Measurements from ENCODE around the gene DNAAF6.
"Not testable (repeated sequence)": the region's sequence is repeated elsewhere in the genome, so short reads cannot be mapped to it uniquely, and the experiment has no call there.

The DNAAF6 gene

DNA sequence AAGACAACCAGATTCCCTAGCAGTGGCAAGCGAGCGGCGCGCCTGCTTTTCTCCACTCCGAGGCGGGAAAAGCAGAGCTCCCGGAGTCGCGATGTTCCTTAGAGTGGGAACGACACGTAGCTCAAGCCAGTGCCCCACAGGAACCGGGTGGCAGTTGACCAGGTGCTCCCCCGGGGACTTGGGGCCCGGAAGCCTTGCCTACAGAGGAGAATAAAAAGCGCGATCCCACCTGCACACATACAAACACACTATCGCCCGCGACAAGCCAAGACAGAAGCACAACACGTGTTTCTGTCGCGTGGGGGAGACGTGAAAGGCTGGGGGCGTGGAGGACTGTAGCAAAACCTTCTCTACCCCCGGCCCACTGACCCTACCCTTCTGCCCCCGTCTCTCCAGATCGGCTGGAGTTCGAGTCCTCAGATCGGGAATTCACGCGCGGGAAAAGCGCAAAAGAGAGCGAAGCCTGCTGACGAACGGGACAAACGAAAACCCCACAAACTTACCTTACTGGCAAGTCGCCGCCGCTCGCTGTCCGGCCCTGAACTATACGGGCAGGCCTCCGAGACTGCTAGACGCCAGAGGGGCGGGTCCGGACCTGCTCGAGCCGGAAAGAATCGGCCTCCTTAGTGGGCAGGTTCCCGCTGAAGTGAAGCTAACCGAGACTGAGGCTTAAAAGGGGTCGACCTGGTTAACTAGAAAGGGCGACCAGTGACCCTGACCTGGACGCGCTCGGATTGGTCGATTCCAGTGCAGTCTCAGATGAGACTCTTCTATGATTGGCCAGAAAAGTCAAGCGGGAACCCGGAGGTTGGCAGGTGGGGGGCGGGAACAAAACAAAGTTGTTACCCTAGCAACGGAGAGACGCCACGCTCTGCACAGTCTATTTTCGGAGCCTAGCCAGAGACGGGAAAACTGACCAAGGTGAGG, at the start of gene DNAAF6, which contains the start of gene NUP62CL:
DNAAF6 (plus strand) TSS at position 842 of the 927 bp plus-strand sequence. CDS start 6,265 bp downstream, outside the sequence.
NUP62CL (minus strand) TSS at position 664 of the 927 bp plus-strand sequence. CDS start 31,287 bp downstream, outside the sequence.
- DNase-seq (ENCODE audit: low spot score) (peak; percentile 71), FAIRE-seq (peak; percentile 63)

GRCh38 chrX:107157618-107158017, 48.8 kb upstream of the DNAAF6 start:
- DNase-seq (ENCODE audit: low spot score); FAIRE-seq: not testable (repeated sequence)

DNA sequence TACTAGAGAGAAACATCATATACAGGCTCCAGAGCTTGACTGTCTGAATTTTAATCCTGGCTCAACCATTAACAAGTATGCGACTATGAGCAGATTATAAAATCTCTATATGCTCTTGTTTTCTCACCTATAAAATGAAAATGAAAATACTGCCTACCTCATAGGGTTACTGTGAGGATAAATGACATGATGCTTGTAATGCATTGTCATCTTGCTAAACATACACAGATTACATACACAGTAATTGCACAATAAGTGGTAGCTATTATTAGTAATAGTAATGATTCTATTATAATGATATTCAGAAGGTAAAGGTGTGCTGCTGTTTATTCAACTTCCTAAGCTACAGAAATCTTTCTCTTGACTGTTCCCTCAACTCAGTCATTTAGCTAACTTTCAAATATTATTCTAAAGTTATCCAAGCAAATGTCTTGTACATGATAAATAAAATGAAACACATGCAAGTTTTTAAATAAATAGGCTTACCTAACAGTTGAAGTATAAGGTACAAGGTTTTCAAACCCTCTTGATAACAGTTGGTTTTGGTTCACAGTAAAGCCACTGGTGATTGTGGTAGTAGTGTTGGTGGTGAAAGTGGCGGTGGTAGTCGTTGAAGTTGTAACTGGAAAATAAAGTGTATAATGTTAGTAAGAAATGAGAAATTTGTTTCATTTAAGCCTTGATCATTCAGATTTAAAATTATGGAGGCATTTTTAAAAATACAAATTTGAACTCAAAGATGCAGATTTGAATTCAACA, 39.1 kb upstream of the DNAAF6 start:
- DNase-seq (ENCODE audit: low spot score), result no peak
- no peak for FAIRE-seq

DNA sequence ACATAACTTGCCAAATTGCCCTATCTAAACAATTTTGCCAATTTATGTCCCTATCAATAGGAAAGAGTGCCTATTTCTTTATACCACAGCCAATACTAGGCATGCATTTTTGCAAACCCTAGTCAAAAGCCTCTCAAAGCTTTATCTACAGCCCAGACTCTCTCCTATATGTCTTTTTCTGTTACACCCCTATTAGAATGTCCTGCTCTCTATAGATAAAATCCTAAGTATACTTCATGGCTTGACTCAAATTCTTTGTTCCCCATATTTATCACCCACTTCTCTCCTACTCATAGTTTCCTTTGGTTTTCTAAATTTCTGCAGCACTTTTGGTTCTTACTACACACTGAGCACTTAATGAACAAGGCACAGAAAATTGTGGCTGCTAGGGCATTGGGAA, 38.2 kb upstream of the DNAAF6 start:
- FAIRE-seq, result no peak

GRCh38 chrX:107168712-107169111, 37.7 kb upstream of the DNAAF6 start:
- no peak for FAIRE-seq

More for the DNA sequence above, 38.2 kb upstream of the DNAAF6 start:
- DNase-seq (ENCODE audit: low spot score), result no peak

DNA sequence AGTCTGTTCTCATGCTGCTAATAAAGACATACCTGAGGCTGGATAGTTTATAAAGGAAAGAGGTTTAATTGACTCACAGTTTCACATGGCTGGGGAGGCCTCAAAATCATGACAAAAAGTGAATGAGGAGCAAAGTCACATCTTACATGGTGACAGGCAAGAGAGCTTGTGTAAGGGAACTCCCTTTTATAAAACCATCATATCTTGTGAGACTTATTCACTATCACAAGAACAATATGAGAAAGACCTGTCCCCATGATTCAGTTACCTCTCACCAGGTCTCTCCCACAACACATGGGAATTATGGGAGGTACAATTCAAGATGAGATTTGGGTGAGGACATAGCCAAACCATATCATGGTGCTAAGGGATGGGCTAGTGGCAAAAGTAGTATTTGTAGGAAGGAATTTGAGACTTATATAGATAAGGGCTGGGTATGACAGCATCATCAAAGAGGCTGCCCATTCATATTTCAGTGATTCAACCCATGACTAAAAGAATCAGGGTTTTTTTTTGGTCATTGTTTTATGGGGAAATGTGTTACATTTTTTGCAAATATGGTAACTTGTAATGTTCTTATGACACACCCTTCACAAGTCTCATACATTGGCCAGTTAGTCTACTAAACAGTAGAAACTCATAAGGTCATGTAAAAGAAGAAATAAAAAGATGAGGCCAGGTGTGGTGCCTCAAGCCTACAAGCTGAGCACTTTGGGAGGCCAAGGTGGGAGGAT, 34.9 kb upstream of the DNAAF6 start:
- FAIRE-seq (no peak), DNase-seq (ENCODE audit: low spot score) (no peak)

More at GRCh38 chrX:107168712-107169111, 37.7 kb upstream of the DNAAF6 start:
- no peak for DNase-seq (ENCODE audit: low spot score)

DNA sequence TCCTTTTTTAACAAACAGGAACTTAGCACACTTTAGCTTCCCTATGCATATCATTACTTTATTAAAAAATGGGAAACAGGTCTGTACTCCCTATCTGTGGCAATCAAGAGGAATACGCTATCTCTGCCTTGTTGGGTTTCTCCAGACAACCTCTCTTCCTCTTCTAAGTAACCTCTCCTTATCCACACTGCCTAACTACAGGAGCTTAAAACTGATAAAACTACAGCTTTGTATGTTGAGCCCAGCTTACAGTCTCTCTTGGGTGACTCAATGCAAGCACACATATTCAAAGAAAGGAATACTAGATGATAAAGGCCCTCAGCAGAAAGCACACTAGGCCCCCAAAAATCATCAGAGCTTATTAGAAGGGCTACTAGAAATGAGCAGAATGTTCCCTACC, 9.1 kb upstream of the DNAAF6 start:
- FAIRE-seq (no peak), DNase-seq (ENCODE audit: low spot score) (no peak)

GRCh38 chrX:107198074-107198473, 8.3 kb upstream of the DNAAF6 start:
- FAIRE-seq; DNase-seq (ENCODE audit: low spot score): not testable (repeated sequence)

DNA sequence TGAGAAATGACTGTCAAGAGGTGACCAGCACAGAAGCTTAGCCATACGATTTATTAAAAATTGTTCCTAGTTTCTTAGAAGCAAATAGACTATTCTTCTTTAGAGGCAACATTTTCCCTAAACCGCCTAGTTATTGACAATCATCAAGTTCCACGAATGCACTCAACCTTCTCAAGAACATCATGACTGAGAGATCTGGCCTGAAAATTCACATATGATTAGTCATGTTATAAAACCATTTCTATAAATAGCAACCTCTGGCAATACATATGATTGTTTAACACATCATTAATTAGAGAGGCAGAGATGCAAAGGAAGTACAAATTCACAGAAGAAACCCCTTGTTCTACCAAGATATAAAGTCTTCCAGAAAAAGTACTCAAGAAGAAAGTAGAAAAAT, 6.9 kb upstream of the DNAAF6 start:
- DNase-seq (ENCODE audit: low spot score) (peak; percentile 29), FAIRE-seq (peak; percentile 53)

DNA sequence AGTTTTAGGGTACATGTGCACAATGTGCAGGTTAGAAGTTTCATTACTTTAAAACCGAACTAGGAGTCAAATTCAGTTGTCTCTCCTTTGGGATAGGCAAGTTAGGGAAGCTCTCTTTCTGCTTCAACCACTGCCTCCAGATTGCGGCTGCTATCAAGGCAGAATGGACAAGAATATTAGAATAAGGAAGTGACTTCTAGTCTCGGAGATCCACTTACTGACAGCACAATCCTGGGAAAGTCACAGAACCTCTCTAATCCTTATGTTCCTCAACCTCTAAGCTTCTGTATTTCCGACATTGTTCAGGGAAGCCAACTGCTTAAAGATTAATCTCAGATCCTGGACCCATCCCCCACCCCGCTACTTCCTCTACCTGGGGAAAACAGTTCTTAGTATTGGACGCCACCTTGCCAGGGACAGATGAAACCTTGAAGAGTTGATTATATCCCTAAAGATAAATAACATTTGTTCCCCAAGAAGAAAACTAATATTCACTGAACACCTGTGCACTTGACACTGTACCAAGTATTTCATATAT, 2.3 kb upstream of the DNAAF6 start:
- FAIRE-seq (no peak), DNase-seq (ENCODE audit: low spot score) (peak; percentile 7)

DNA sequence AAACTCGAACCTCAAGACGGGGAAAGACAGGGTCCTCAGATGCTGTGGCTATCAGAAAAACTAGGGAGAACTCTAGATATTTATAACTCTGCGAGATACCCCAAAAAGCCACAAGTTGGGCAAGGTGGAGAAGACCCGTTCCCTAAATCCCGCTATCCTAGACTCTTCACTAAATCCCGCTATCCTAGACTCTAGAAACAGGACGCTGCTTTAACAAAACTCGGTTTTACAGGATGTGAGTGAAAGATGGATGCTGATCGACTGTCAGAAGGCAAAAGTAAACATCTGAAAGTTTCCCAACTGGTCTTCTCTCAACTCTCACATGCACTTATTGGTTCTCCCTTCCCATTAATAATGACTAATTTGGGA, 270 bp downstream of the DNAAF6 start:
- DNase-seq (ENCODE audit: low spot score), result no peak
- no peak for FAIRE-seq

DNA sequence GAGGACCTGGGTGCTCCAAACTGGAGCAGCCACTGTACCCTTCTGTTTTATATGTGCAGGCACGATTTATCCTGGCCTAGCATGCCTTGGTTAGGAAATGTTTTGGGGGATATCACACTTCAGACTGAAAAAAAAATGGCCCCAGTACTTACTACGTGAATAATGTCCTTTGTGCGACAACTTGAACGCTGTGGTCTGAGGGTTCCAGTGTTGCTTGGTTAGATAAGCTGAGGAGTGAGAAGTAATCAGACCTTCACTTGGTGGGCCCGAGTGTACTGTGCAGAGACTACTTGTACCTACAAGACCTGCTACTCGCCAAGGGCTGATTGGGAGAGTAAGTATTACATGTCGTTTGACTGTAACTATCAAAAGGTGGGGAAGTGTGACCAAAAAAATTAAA, 678 bp downstream of the DNAAF6 start:
- DNase-seq (ENCODE audit: low spot score) (no peak), FAIRE-seq (no peak)

DNA sequence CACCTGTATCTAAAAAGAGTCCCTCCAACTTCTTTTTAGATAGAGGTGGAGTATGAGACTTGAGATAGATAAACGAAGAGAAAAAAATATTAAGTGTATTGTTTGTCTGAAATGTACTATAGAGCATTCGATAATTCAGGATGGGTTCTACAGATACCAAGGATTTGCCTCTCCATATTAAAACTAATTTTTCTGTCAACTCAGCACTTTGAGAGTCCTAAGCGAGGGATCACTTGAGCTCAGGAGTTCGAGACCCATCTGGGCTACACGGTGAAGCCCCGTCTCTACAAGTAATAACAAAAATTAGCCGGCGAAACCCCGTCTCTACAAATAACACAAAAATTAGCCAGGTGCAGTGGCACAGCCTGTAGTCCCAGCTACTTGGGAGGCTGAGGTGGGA, 1.5 kb downstream of the DNAAF6 start:
- FAIRE-seq, result no peak
- DNase-seq (ENCODE audit: low spot score), result no peak

- no peak for DNase-seq (ENCODE audit: low spot score)
- FAIRE-seq, result no peak
Observed at GRCh38 chrX:107213477-107213876, 7.1 kb downstream of the DNAAF6 start.

GRCh38 chrX:107226757-107227156, 20.3 kb downstream of the DNAAF6 start:
- FAIRE-seq, result no peak
- DNase-seq (ENCODE audit: low spot score), result no peak

GRCh38 chrX:107227780-107228485, 21.5 kb downstream of the DNAAF6 start:
- FAIRE-seq, result no peak
- DNase-seq (ENCODE audit: low spot score), result no peak

DNA sequence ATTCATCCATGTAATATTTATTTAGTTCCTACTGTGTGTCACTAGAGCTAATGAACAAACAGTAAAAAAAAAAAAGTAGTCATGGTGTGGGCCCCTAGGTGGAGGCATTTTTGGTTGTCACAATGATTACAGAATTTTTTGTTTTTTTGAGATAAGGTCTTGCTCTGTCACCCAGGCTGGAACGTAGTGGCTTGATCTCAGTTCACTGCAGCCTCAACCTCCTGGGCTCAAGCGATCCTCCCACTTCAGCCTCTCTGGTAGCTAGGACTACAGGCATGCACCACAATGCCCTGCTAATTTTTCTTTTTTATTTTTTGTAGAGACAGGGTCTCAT, 22.0 kb downstream of the DNAAF6 start:
- DNase-seq (ENCODE audit: low spot score) (no peak), FAIRE-seq (no peak)

DNA sequence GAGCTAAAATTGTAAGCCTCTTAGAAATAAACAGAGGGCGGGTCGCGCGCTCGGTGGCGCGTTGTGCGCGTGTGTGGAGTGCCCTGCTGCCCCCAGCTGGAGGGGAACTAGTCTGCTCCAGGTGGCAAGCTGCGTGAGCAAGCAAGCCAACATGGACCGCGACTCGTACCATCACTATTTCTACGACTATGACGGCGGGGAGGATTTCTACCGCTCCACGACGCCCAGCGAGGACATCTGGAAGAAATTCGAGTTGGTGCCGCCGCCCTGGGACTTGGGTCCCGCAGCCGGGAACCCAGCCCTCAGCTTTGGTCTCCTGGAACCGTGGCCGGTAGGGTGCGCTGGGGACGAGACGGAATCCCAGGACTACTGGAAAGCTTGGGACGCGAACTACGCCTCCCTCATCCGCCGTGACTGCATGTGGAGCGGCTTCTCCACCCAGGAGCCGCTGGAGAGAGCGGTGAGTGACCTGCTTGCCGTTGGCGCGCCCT, 66.1 kb downstream of the DNAAF6 start:
- no peak for FAIRE-seq
- DNase-seq (ENCODE audit: low spot score), result no peak

DNA sequence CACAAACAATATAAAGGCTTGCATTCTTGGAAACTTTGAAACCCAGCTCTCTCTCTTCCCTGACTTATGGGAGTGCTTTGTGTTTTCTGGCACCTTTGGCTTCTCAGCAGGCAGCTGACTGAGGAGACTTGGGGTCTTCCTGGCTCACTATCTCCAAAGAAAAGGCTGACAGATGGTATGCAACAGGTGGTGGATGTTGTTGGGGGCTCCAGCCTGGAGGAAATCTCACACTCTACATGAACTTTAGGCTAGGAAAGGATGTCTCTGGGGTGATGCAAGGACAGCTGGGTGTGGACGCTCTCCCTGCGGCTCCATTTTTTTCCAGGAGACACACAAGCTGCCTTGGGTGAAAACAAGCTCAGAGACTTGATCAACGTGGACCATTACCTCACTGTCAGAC, 67.4 kb downstream of the DNAAF6 start:
- DNase-seq (ENCODE audit: low spot score) (no peak), FAIRE-seq (no peak)

DNA sequence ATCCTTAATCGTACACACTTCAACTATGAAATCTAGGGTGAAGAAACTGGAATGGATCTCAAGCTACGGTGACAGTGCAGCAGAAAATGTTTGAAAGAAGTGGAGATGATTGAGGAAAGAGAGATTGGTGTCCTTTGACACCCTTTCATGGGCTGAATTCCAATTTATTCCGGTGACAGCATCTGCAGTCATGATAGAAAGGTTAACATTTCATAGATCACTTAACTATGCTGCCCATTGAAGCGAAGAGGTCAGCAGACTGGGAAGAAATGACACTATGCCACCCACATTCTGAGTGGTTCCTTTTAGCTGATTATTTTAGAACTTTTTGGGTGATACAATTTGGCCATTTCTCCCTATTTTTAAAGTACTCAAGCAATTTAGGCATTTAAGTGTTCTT, 82.3 kb downstream of the DNAAF6 start:
- FAIRE-seq (peak; percentile 94), DNase-seq (ENCODE audit: low spot score) (peak; percentile 55)

GRCh38 chrX:107290019-107290418, 83.6 kb downstream of the DNAAF6 start:
- no peak for DNase-seq (ENCODE audit: low spot score)
- FAIRE-seq, result no peak

Measured in RCC 7860 (cell line).